GM12892 (cell line): Measurements from ENCODE around the gene MRPL43.

Experiments used
- DNase-seq: peaks from one replicate; pipeline ENCODE4 v3.0.0; 2011; ENCODE audit not compliant: insufficient read length
- FAIRE-seq: peaks from 2 replicates; lab custom pipeline; 2011; peaks lifted over from hg19 to GRCh38; lab: Jason Lieb, UNC
- POLR2A ChIP-seq: IDR thresholded peaks from 2 replicates; pipeline ENCODE4 v1.6.1; 2011; ENCODE audit warnings: low read depth, low read length, control low read depth
- POLR2AphosphoS5 ChIP-seq: IDR thresholded peaks from 2 replicates; pipeline ENCODE4 v1.6.1; 2011; ENCODE audit warnings: low read depth, low read length, control low read depth
- TAF1 ChIP-seq: IDR thresholded peaks from 2 replicates; pipeline ENCODE4 v1.6.1; 2011; ENCODE audit warnings: low read depth, mild to moderate bottlenecking, control low read depth, low read length, borderline replicate concordance

MRPL43 gene

DNA sequence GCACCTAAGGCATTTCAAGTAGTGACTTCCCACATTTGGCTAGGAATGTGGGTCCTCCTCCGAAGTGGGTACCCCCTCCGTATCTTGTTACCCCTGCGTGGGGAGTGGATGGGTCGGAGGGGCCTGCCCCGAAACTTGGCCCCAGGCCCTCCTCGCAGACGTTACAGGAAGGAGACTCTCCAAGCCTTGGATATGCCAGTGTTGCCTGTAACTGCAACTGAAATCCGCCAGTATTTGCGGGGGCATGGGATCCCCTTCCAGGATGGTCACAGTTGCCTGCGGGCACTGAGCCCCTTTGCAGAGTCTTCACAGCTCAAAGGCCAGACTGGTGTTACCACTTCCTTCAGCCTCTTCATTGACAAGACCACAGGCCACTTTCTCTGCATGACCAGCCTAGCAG is 869 bp upstream of the MRPL43 start:
- FAIRE-seq: no peak
- no peak for DNase-seq
- TF ChIP-seq POLR2A: no peak
- no peak for TF ChIP-seq POLR2AphosphoS5
- no peak for TF ChIP-seq TAF1

DNA sequence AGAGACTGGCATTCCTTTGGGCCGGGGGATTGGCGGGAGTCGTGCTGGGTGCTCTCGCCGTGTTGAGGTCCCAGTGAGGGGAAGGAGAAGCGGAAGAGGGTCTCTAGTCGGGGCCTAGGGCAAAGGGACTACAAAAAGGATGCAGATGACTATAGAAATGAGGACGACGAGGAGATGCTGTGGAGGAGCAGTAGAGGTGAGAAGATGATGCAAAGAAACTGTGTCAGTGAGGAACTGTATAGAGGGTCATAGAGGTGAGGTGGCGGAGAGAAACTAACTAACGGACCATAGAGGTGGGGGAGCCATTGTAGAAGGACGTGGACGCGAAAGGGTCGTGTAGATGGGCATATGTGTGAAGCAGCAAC is 370 bp upstream of the MRPL43 start:
- TF ChIP-seq POLR2AphosphoS5 (0 out of 2 replicates have a peak, but pooled peaks have one; percentile 14), POLR2A (no peak), TAF1 (no peak)
- DNase-seq (no peak), FAIRE-seq (no peak)

DNA sequence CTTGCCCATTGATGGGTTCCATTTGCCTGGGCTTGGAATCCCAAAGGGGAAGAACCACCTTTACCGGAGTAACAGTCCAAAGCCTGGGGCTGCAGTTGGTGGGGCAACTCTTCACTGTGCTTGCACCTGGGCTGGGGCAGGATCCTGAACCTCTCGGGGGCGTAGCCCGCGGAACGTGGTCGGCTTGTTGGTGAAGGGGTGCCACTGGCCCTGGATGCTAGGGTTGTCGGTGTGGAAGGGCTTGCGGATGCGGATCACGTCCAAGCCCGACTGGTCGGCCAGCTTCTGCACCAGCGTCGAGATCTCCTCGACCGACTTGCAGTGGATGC is 710 bp downstream of the MRPL43 start:
- DNase-seq (no peak), FAIRE-seq (peak; percentile 36)
- TF ChIP-seq TAF1 (no peak), POLR2AphosphoS5 (no peak), POLR2A (no peak)

DNA sequence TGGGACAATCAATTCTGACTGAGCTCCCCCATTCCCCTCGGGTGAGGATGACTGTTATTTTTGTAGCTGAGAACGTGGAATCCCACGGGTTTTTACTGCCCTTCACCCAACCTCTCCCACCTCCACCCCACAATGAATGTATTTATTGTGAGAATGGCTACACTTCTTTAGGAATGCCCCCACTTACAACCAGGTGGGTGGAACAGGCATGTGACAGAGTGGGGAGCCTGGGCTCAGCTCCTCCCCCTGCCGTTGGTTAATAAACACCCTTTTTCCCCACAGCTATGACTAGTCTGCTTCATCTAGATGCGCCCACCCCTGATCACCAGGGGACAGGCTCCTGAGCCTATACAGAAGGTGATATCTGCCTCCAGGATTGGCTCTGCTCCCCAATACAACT is 2.0 kb downstream of the MRPL43 start:
- no peak for TF ChIP-seq TAF1
- no peak for TF ChIP-seq POLR2A
- TF ChIP-seq POLR2AphosphoS5: no peak
- DNase-seq (no peak), FAIRE-seq (no peak)

DNA sequence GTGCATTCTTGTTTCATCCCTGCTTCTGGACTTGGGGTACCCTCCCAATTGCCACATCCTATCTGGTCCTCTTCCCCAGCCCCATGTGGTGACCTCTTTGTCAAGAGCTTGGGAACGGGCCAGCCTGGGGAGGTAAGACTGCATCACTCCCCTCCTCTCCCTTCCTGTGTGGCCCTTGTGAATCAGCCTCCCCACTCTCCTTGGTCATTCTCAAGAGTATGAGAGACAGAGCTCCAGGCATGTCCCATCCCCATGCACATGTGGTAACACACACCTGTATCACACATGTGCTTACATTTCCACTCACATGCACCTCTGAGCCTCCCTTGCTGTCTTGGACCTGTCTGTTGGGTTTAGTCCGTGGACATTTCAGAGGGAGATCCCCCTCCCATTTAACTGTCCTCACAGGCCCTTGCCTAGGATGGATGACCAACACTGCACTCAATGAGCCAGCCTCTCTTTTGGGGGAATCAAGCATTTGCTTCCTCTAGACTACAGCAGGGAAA is 2.6 kb downstream of the MRPL43 start:
- TF ChIP-seq POLR2A: no peak
- no peak for TF ChIP-seq POLR2AphosphoS5
- no peak for TF ChIP-seq TAF1
- FAIRE-seq (no peak), DNase-seq (no peak)

DNA sequence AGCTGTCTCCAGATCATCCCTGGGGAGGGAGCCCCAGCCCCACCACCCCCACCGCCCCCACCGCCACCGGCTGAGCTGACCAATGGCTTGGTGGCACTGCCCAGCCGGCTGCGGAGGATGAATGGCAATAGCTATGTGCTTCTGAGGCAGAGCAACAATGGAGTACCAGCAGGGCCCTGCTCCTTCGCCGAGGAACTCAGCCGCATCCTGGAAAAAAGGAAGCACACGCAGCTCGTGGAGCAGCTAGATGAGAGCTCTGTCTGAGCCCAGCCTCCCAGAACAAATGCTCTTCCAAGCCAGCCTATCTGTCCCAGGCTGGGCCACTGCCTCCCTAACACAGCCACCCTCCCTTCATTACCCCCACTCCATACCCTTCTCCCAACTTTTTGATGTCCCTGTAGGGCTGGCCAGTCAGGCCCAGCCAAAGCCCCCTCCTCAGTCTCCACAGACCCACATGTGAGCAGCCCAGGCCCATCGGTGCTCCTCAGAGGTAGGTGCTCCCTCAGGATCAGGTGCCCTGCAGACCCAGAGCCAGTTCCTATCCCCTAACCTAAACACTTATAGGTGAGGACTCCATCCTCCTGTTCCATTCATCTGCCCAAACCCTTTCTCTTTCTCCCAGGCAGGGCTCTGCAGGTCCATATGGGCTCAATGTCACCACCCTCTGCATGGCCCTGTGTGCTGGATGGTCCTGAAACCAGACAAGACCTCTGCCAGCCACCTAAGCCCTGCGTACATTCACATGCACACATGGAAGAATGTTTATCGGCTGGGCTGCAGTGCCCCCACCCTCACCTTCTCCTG is 3.2 kb downstream of the MRPL43 start:
- no peak for TF ChIP-seq POLR2AphosphoS5
- no peak for TF ChIP-seq POLR2A
- FAIRE-seq: no peak
- no peak for DNase-seq

DNA sequence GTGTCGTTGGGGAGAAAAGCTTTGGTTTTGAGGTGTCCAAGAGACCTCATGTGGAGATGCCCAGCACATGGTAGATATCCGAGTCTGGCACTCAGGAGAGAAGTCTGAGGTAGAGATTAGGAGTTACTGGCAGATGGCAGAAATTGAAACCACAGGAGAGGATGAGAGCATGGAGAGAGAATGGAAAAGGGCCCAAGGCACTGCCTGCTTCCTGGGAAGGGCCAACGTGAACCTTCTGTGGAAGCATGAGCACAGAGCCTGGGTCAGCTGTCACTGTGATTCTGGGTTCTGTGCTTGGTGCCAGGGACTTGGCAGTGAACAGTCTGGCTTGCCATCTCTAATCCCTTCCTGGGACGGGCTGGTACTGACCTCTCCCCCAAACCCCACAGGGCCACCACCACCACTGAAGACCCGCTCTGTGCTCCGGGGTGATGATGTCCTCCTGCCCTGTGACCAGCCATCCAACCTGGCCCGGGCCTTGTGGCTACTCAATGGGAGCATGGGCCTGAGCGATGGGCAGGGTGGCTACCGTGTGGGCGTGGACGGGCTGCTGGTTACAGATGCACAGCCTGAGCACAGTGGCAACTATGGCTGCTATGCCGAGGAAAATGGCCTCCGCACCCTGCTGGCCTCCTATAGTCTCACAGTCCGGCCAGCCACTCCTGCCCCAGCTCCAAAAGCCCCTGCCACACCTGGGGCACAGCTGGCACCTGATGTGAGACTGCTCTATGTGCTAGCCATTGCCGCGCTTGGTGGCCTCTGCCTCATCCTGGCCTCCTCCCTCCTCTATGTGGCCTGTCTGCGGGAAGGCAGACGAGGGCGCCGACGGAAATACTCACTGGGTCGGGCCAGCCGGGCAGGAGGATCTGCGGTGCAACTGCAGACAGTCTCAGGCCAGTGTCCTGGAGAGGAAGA is 4.1 kb downstream of the MRPL43 start:
- TF ChIP-seq POLR2AphosphoS5 (no peak), POLR2A (no peak), TAF1 (no peak)
- FAIRE-seq (no peak), DNase-seq (no peak)

DNA sequence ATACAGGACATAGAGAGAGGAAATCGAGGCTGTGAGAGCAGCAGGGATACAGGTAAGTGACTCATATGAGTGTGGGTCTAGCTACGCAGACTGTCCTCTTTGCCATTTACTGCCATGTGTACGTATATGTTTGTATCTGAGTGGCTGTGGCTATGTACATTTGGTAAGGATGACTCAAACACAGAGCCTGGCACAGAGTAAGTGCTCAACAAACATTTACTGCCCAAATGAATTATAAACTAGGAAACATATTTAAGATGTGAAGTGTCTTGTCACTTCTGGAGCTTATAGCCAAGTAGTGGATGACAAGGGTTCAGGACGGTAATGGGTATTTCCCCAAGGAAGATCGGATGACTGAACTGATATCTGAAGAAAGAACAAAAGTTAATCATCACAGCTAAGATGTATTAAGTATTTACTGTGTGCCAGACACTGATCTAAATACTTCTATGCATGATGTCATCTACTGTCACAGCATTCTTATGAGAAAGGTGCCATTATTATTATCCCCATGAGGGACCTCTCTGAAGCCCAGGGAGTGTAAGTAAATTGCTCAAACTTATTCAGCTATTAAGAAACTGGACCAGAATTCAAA is 6.0 kb downstream of the MRPL43 start:
- DNase-seq (no peak), FAIRE-seq (no peak)
- TF ChIP-seq POLR2AphosphoS5: no peak
- no peak for TF ChIP-seq POLR2A

DNA sequence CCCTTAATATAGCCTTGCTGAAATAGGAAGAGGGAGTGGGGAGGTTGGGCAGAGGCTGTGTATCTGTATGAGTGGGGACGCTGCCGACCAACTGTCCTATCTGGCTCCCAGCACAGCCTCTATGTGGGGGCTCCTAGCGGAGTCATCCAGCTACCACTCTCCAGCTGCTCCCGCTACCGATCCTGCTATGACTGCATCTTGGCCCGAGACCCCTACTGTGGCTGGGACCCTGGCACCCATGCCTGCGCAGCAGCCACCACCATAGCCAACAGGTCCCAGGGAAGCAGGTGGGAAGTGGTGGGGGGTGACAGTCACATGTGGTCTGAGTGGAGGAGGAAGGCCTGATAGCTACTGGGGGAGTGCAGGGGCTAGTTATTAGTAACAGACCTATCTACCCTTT is 6.6 kb downstream of the MRPL43 start:
- no peak for FAIRE-seq

DNA sequence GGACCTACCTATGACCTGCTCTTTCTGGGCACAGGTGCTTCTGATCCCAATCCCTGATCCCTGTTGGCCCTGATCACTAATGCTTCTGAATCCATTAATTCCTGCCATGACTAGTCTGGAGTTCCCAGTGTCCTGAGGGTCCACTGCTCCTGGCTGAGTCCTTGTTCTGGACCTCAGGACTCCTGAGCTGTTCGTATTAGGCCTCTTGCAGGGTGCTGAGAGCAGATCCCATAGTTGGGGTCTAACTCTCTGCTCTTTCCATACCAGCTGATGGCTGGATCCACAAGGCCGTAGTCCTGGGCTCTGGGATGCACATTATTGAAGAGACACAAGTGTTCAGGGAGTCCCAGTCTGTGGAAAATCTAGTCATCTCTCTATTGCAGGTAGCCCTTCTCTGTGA is 7.0 kb downstream of the MRPL43 start:
- TF ChIP-seq TAF1: no peak
- TF ChIP-seq POLR2A: no peak
- no peak for TF ChIP-seq POLR2AphosphoS5
- DNase-seq (no peak), FAIRE-seq (no peak)

More for the DNA sequence above, 6.6 kb downstream of the MRPL43 start:
- TF ChIP-seq TAF1 (no peak), POLR2A (no peak), POLR2AphosphoS5 (no peak)
- DNase-seq: no peak

DNA sequence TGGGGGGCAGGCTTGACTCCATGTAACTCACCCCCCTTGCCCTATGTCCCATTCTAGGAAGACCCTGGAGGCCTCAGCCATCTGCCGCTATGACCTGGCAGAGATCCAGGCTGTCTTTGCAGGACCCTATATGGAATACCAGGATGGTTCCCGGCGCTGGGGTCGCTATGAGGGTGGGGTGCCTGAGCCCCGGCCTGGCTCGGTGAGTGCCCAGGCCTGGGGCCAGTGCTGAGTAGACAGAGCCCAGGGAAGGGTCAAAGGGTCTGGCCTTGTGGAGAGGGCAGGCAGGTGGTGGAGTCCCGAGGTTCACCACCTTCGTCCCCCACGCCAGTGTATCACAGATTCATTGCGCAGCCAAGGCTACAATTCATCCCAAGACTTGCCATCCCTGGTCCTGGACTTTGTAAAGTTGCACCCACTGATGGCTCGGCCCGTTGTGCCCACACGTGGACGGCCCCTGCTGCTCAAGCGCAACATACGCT is 7.5 kb downstream of the MRPL43 start:
- FAIRE-seq (no peak), DNase-seq (no peak)
- no peak for TF ChIP-seq POLR2A
- no peak for TF ChIP-seq POLR2AphosphoS5
- TF ChIP-seq TAF1: no peak
